HCT116 (cell line): ENCODE data around the gene JAK1. TPM values are rescaled to one million over a fixed set of nuclear protein-coding genes. Genes with fewer than 3 reads are reported as not detected.

Experiments used
- ATAC-seq: fragments of 200-7000 bp; cut with Tn5 transposase; 2 replicates; pipeline ENCODE4 v1.9.1; 2020; ENCODE audit warnings: mild to moderate bottlenecking, moderate library complexity
- BruUV-seq: library from RNA; stranded (reverse); fragments of 400-500 nt; replicated peaks from 2 replicates; lab custom pipeline; 2021; lab: Mats Ljungman, UMichigan
- CTCF ChIA-PET: fragments of 300-600 bp; sonication (Branson Sonifier 250); formaldehyde crosslinking; loops from one replicate; lab custom pipeline; 2021; ENCODE audit warnings: antibody characterized with exemption; lab: Charles Lee
- POLR2A ChIA-PET: fragments of 300-600, 350-600 bp; sonication (Branson Sonifier 250); formaldehyde crosslinking; loops from one replicate; lab custom pipeline; 2021; ENCODE audit warnings: antibody characterized with exemption; lab: Charles Lee
- RAD21 ChIA-PET, 2 experiments: fragments of 300-600 bp; sonication (Branson Sonifier 250); formaldehyde crosslinking; loops; one replicate each; lab custom pipeline; 2023; ENCODE audit warnings: low total read pairs in 2 of 2; ENCODE audit not compliant: uncharacterized antibody in 2 of 2, unreplicated experiment in 2 of 2, low non-redundant PET in 1 of 2; lab: Charles Lee
- DNase-seq: peaks from one replicate; pipeline ENCODE4 v3.0.0-alpha.2; 2010; ENCODE audit warnings: low read depth, low spot score
- H2AFZ ChIP-seq: fragments of 200-600 bp; shearing (Covaris generic), sonication (generic); 2 replicates; pipeline ENCODE4 v1.6.1; 2017; ENCODE audit warnings: low read depth, mixed run types, mixed read lengths, antibody characterized with exemption, low read length; ENCODE audit not compliant: poor library complexity, severe bottlenecking
- H3K27ac ChIP-seq: 2 replicates; pipeline ENCODE4 v1.5.1; 2012; ENCODE audit warnings: low read depth, low read length
- H3K27me3 ChIP-seq: fragments of 200-600 bp; sonication (generic); 2 replicates; pipeline ENCODE4 v1.6.1; 2016; ENCODE audit warnings: mixed run types, low read length, mixed read lengths; ENCODE audit not compliant: insufficient read depth
- H3K36me3 ChIP-seq, 2 experiments: fragments of 200-500 bp in 1 of 2; fragments of 200-600 bp in 1 of 2; sonication (Bioruptor generic) in 1 of 2; sonication (generic) in 1 of 2; 2 replicates each; pipeline versions ENCODE4 v1.5.1 to v1.6.1; 2014 to 2016; ENCODE audit warnings: low read length in 2 of 2, inconsistent platforms in 1 of 2, mixed read lengths in 1 of 2, mixed run types in 1 of 2; ENCODE audit not compliant: insufficient read depth in 2 of 2, control insufficient read depth in 1 of 2
- H3K4me1 ChIP-seq, 2 experiments: fragments of 200-600 bp in 1 of 2; sonication (generic) in 1 of 2; 2 replicates each; pipeline versions ENCODE4 v1.5.1 to v1.6.1; 2012 to 2017; ENCODE audit warnings: low read length in 2 of 2, inconsistent platforms in 1 of 2, mild to moderate bottlenecking in 1 of 2, mixed read lengths in 1 of 2, mixed run types in 1 of 2, moderate library complexity in 1 of 2; ENCODE audit not compliant: insufficient read depth in 2 of 2, control insufficient read depth in 1 of 2
- H3K4me2 ChIP-seq: fragments of 200-600 bp; sonication (generic); 2 replicates; pipeline ENCODE4 v1.6.1; 2017; ENCODE audit warnings: mixed run types, low read length, mixed read lengths
- H3K4me3 ChIP-seq, 2 experiments: fragments of 200-600 bp in 1 of 2; sonication (generic) in 1 of 2; replicated peaks in 1 of 2; 2 replicates each; pipeline ENCODE4 v1.5.1; 2011 to 2016; ENCODE audit warnings: low read length in 2 of 2, control low read depth in 1 of 2, low read depth in 1 of 2, mild to moderate bottlenecking in 1 of 2, mixed read lengths in 1 of 2, mixed run types in 1 of 2
- H3K79me2 ChIP-seq: fragments of 200-600 bp; sonication (generic); 2 replicates; pipeline ENCODE4 v1.6.1; 2017; ENCODE audit warnings: mild to moderate bottlenecking, mixed run types, low read length, moderate library complexity, mixed read lengths; ENCODE audit not compliant: insufficient read depth
- H3K9ac ChIP-seq: fragments of 200-600 bp; sonication (generic); 2 replicates; pipeline ENCODE4 v1.6.1; 2016; ENCODE audit warnings: low read length, mixed read lengths
- H3K9me2 ChIP-seq: fragments of 200-600 bp; sonication (generic), shearing (Covaris generic); 2 replicates; pipeline ENCODE4 v1.6.1; 2017; ENCODE audit warnings: mixed run types, mild to moderate bottlenecking, moderate library complexity; ENCODE audit not compliant: insufficient read depth
- H3K9me3 ChIP-seq, 2 experiments: fragments of 200-500 bp in 1 of 2; fragments of 200-600 bp in 1 of 2; sonication (Bioruptor generic) in 1 of 2; sonication (generic) in 1 of 2; 2 replicates each; pipeline ENCODE4 v1.6.1; 2014 to 2017; ENCODE audit warnings: low read length in 2 of 2, mixed read lengths in 2 of 2, inconsistent platforms in 1 of 2, low read depth in 1 of 2, mild to moderate bottlenecking in 1 of 2, mixed run types in 1 of 2, moderate library complexity in 1 of 2; ENCODE audit not compliant: control insufficient read depth in 1 of 2, insufficient read depth in 1 of 2
- H4K20me1 ChIP-seq: fragments of 200-600 bp; sonication (generic), shearing (Covaris generic); 2 replicates; pipeline ENCODE4 v1.6.1; 2017; ENCODE audit warnings: mixed run types, mild to moderate bottlenecking, moderate library complexity; ENCODE audit not compliant: insufficient read depth
- CBX3 ChIP-seq: IDR thresholded peaks from 2 replicates; pipeline ENCODE4 v1.6.1; 2012; ENCODE audit warnings: low read depth
- CEBPB ChIP-seq: IDR thresholded peaks from 2 replicates; pipeline ENCODE4 v1.6.1; 2012; ENCODE audit warnings: low read depth
- RAD21 ChIP-seq: IDR thresholded peaks from 2 replicates; pipeline ENCODE4 v1.6.1; 2012; ENCODE audit warnings: low read depth, mild to moderate bottlenecking
- SIN3A ChIP-seq: IDR thresholded peaks from 2 replicates; pipeline ENCODE4 v1.6.1; 2012; ENCODE audit warnings: low read depth
- SP1 ChIP-seq: IDR thresholded peaks from 2 replicates; pipeline ENCODE4 v1.6.1; 2012; ENCODE audit warnings: low read depth
- SRF ChIP-seq: IDR thresholded peaks from 2 replicates; pipeline ENCODE4 v1.6.1; 2012; ENCODE audit warnings: low read depth
- ZBTB33 ChIP-seq: IDR thresholded peaks from 2 replicates; pipeline ENCODE4 v1.6.1; 2011; ENCODE audit warnings: mild to moderate bottlenecking, low read length, moderate library complexity; ENCODE audit not compliant: insufficient replicate concordance; ENCODE audit errors: extremely low read depth
- ZNF274 ChIP-seq: fragments of 200-500 bp; sonication (Bioruptor generic); IDR thresholded peaks from 2 replicates; pipeline ENCODE4 v1.6.1; 2014; ENCODE audit warnings: mild to moderate bottlenecking, low read depth, low read length, inconsistent platforms
- intact Hi-C: fragments of 100-400 bp; cut with micrococcal nuclease; formaldehyde crosslinking; loops from 2 replicates; pipeline ENCODE4 v1.10.0; 2022
- total RNA-seq: library from RNA; stranded (reverse); gene quantifications from one replicate; pipeline ENCODE4 v1.2.1, GENCODE V29; 2021; ENCODE audit not compliant: unreplicated experiment
- TF ChIP-seq, protein P1 (sequence below), 3 experiments: fragments of 200-600 bp in 1 of 3; sonication (generic) in 1 of 3; IDR thresholded peaks in 2 of 3; conservative IDR thresholded peaks in 1 of 3; 2 replicates each; pipeline ENCODE4 v1.5.1; 2012 to 2017; ENCODE audit warnings: low read depth in 2 of 3, low read length in 2 of 3, antibody characterized with exemption in 1 of 3, borderline replicate concordance in 1 of 3, control low read depth in 1 of 3, mild to moderate bottlenecking in 1 of 3, mixed read lengths in 1 of 3, mixed run types in 1 of 3, moderate library complexity in 1 of 3; ENCODE audit not compliant: insufficient read depth in 1 of 3
- TF ChIP-seq, protein P2 (sequence below): IDR thresholded peaks from 2 replicates; pipeline ENCODE4 v1.6.1; 2012
- TF ChIP-seq, protein P3 (sequence below): IDR thresholded peaks from 2 replicates; pipeline ENCODE4 v1.6.1; 2012

JAK1 gene
- total RNA-seq, 1 experiment from 2014 or later = 53.2 TPM

DNA sequence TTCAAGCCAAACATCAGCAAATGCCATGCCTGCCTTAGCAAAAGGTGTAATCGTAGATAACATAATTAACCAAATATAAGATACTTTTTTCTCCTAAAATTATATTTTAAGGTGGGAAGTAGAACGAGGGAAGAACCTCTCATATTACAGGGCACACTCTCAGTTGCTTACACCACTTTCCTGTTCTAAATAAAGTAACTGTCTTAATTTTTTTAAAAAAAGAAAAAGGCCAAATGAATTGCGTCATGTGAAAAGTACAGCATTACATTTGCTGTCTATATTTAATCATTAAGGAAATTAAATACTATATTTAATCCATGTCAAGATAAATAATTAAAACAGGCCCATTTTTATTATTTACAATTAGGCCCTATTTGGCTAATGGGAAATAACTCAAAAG is 23.7 kb downstream of the JAK1 start:
- BruUV-seq = no TSS peak
- ATAC-seq (no peak), DNase-seq (no peak)
- no peaks in the 10 kb centered on the region for H4K20me1 ChIP-seq
- no peaks in the 10 kb centered on the region for H3K27me3 ChIP-seq
- ChIA-PET CTCF (no interaction called here), POLR2A (no interaction called here), RAD21 (no interaction called here)
- TF ChIP-seq SRF = no peak
- TF ChIP-seq, protein P1, sequence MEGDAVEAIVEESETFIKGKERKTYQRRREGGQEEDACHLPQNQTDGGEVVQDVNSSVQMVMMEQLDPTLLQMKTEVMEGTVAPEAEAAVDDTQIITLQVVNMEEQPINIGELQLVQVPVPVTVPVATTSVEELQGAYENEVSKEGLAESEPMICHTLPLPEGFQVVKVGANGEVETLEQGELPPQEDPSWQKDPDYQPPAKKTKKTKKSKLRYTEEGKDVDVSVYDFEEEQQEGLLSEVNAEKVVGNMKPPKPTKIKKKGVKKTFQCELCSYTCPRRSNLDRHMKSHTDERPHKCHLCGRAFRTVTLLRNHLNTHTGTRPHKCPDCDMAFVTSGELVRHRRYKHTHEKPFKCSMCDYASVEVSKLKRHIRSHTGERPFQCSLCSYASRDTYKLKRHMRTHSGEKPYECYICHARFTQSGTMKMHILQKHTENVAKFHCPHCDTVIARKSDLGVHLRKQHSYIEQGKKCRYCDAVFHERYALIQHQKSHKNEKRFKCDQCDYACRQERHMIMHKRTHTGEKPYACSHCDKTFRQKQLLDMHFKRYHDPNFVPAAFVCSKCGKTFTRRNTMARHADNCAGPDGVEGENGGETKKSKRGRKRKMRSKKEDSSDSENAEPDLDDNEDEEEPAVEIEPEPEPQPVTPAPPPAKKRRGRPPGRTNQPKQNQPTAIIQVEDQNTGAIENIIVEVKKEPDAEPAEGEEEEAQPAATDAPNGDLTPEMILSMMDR (IDR thresholded peaks at IDR 0.05 in 2 of 3, conservative IDR thresholded peaks at IDR 0.05 in 1 of 3; ENCODE audit: borderline replicate concordance in 1 of 3, insufficient read depth in 1 of 3, low read depth in 2 of 3, low read length in 2 of 3) = no peak
- no peak for TF ChIP-seq RAD21
- no peak for TF ChIP-seq CEBPB
- TF ChIP-seq, protein P2, sequence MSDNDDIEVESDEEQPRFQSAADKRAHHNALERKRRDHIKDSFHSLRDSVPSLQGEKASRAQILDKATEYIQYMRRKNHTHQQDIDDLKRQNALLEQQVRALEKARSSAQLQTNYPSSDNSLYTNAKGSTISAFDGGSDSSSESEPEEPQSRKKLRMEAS = no peak
- no peak for TF ChIP-seq SIN3A
- TF ChIP-seq SP1 = no peak
- TF ChIP-seq ZBTB33 = no peak
- TF ChIP-seq ZNF274 = no peak
- TF ChIP-seq CBX3 = no peak
- TF ChIP-seq, protein P3, sequence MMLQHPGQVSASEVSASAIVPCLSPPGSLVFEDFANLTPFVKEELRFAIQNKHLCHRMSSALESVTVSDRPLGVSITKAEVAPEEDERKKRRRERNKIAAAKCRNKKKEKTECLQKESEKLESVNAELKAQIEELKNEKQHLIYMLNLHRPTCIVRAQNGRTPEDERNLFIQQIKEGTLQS = no peak
- H3K79me2 ChIP-seq = peaks cover 40% of the 10 kb centered on the region
- H3K9me3 ChIP-seq = no peaks in the 10 kb centered on the region
- intact Hi-C loops = no loop called here
- H3K36me3 ChIP-seq = no peaks in the 10 kb centered on the region
- no peak overlapping the region for H2AFZ ChIP-seq
- no peaks in the 10 kb centered on the region for H3K9me2 ChIP-seq
- H3K27ac ChIP-seq = no peak overlapping the region
- H3K4me1 ChIP-seq = 0 out of 4 replicates have a peak, but pooled peaks cover 0 to 2% of the 10 kb centered on the region in 2 experiments
- H3K4me3 ChIP-seq = no peak overlapping the region
- H3K9ac ChIP-seq = no peak overlapping the region
- no peak overlapping the region for H3K4me2 ChIP-seq
